GM23338 (cell line): ENCODE measurements around the gene ORM1. TPM values are rescaled to one million over a fixed set of nuclear protein-coding genes. Genes with fewer than 3 reads are reported as not detected.

Experiments used
- ATAC-seq: fragments of 200-7000 bp; cut with Tn5 transposase; 3 replicates; pipeline ENCODE4 v1.9.1; 2020
- DNase-seq: peaks from one replicate; pipeline ENCODE4 v3.0.0-alpha.2; 2015; ENCODE audit warnings: low spot score
- H2AFZ ChIP-seq: fragments of 200-600 bp; sonication (generic); 2 replicates; pipeline ENCODE4 v1.8.0; 2016; ENCODE audit warnings: antibody characterized with exemption, mild to moderate bottlenecking, moderate library complexity
- H3F3A ChIP-seq: fragments of 200-600 bp; sonication (generic); replicated peaks from 2 replicates; pipeline ENCODE4 v1.8.0; 2017; ENCODE audit warnings: antibody characterized with exemption, mixed run types, low read depth
- H3K27ac ChIP-seq: fragments of 200-600 bp; sonication (generic); 2 replicates; pipeline ENCODE4 v1.6.1; 2016; ENCODE audit warnings: low read depth
- H3K27me3 ChIP-seq: fragments of 200-600 bp; sonication (generic); 2 replicates; pipeline ENCODE4 v1.8.0; 2016; ENCODE audit warnings: mild to moderate bottlenecking, mixed run types, moderate library complexity; ENCODE audit not compliant: insufficient read depth
- H3K36me3 ChIP-seq: fragments of 200-600 bp; sonication (generic); 2 replicates; pipeline ENCODE4 v1.8.0; 2016; ENCODE audit warnings: mild to moderate bottlenecking; ENCODE audit not compliant: insufficient read depth
- H3K4me1 ChIP-seq: fragments of 200-600 bp; sonication (generic); 2 replicates; pipeline ENCODE4 v1.8.0; 2016; ENCODE audit warnings: mild to moderate bottlenecking, moderate library complexity; ENCODE audit not compliant: insufficient read depth
- H3K4me2 ChIP-seq: fragments of 200-600 bp; sonication (generic); 2 replicates; pipeline ENCODE4 v1.7.1; 2017; ENCODE audit warnings: mixed run types
- H3K4me3 ChIP-seq: fragments of 200-600 bp; sonication (generic); 2 replicates; pipeline ENCODE4 v1.6.1; 2016; ENCODE audit warnings: mixed run types
- H3K79me2 ChIP-seq: fragments of 200-600 bp; sonication (generic); replicated peaks from 2 replicates; pipeline ENCODE4 v1.8.0; 2017; ENCODE audit warnings: mild to moderate bottlenecking; ENCODE audit not compliant: insufficient read depth
- H3K9me2 ChIP-seq: fragments of 200-600 bp; sonication (generic); 2 replicates; pipeline ENCODE4 v1.8.0; 2017; ENCODE audit not compliant: insufficient read depth
- H4K20me1 ChIP-seq: fragments of 200-600 bp; sonication (generic); replicated peaks from 2 replicates; pipeline ENCODE4 v1.8.0; 2017; ENCODE audit warnings: mild to moderate bottlenecking; ENCODE audit not compliant: insufficient read depth
- H3K27ac Mint-ChIP-seq: 2 replicates; pipeline ENCODE4 v1.8.0; 2020; ENCODE audit warnings: inconsistent platforms, mild to moderate bottlenecking, moderate library complexity, mixed read lengths
- H3K27me3 Mint-ChIP-seq: 3 replicates; pipeline ENCODE4 v1.8.0; 2022; ENCODE audit warnings: low read depth, mild to moderate bottlenecking, moderate library complexity, mixed read lengths, inconsistent platforms; ENCODE audit not compliant: insufficient read depth, poor library complexity
- H3K36me3 Mint-ChIP-seq: 3 replicates; pipeline ENCODE4 v1.8.0; 2021; ENCODE audit warnings: low read depth, mild to moderate bottlenecking, inconsistent platforms, moderate library complexity, mixed read lengths
- H3K4me1 Mint-ChIP-seq: 3 replicates; pipeline ENCODE4 v1.8.0; 2020; ENCODE audit warnings: mild to moderate bottlenecking, inconsistent platforms, mixed read lengths
- H3K4me3 Mint-ChIP-seq: 3 replicates; pipeline ENCODE4 v1.8.0; 2021; ENCODE audit warnings: moderate library complexity, mild to moderate bottlenecking, inconsistent platforms, mixed read lengths
- H3K9me3 Mint-ChIP-seq: 3 replicates; pipeline ENCODE4 v1.8.0; 2020; ENCODE audit warnings: moderate library complexity, mild to moderate bottlenecking, inconsistent platforms, mixed read lengths
- CREB1 ChIP-seq: fragments of 250-450 bp; sonication (Bioruptor Pico); IDR thresholded peaks from 2 replicates; pipeline ENCODE4 v1.5.0; 2020; ENCODE audit warnings: low read depth, mild to moderate bottlenecking, moderate library complexity
- CTCF ChIP-seq, 2 experiments: fragments of 200-600 bp in 1 of 2; sonication (generic) in 1 of 2; conservative IDR thresholded peaks; 2 replicates each; pipeline versions ENCODE4 v1.5.1 to v1.6.1; 2016 to 2017; ENCODE audit warnings: antibody characterized with exemption in 2 of 2, low read depth in 2 of 2, mild to moderate bottlenecking in 2 of 2, moderate library complexity in 1 of 2
- ETS1 ChIP-seq: IDR thresholded peaks from 2 replicates; pipeline ENCODE4 v1.6.1; 2016; ENCODE audit warnings: antibody characterized with exemption
- EZH2 ChIP-seq: fragments of 200-600 bp; sonication (generic); IDR thresholded peaks from one replicate; pipeline ENCODE4 v1.8.0; 2017; ENCODE audit warnings: antibody characterized with exemption, mild to moderate bottlenecking, low read depth; ENCODE audit not compliant: unreplicated experiment
- EZH2phosphoT487 ChIP-seq: fragments of 200-600 bp; sonication (generic); IDR thresholded peaks from one replicate; pipeline ENCODE4 v1.8.1; 2018; ENCODE audit warnings: antibody characterized with exemption; ENCODE audit not compliant: unreplicated experiment
- NANOG ChIP-seq: IDR thresholded peaks from 2 replicates; pipeline ENCODE4 v1.6.1; 2016; ENCODE audit warnings: antibody characterized with exemption, borderline replicate concordance
- STAT1 ChIP-seq: IDR thresholded peaks from one replicate; pipeline ENCODE4 v1.6.1; 2016; ENCODE audit warnings: antibody characterized with exemption; ENCODE audit not compliant: unreplicated experiment
- ZNF331 ChIP-seq: fragments of 250-450 bp; sonication (Bioruptor Pico); IDR thresholded peaks from 2 replicates; pipeline ENCODE4 v1.5.0; 2020; ENCODE audit warnings: low read depth, mild to moderate bottlenecking, moderate library complexity
- ZNF462 ChIP-seq: fragments of 250-450 bp; sonication (Bioruptor Pico); IDR thresholded peaks from 2 replicates; pipeline ENCODE4 v1.5.0; 2020; ENCODE audit warnings: mild to moderate bottlenecking, moderate library complexity
- polyA plus RNA-seq: library from polyadenylated mRNA; unstranded; fragments of >200 nt; fragmentation: Nextera tagmentation; extraction: Ambion mirVana; gene quantifications from 2 replicates; pipeline ENCODE4 v1.2.1, GENCODE V29; 2016
- total RNA-seq: library from RNA; depleted of rRNA; stranded (reverse); fragments of >200 nt; shearing (Covaris generic); gene quantifications from 2 replicates; pipeline ENCODE4 v1.2.3, GENCODE V29; 2014

ORM1 gene
- total and polyA plus RNA-seq, 2 experiments from 2014 or later = not detected

GRCh38 chr9:114374936-114375335 is 52.0 kb downstream of the ORM1 start:
- Mint-ChIP-seq H3K4me3 (no peak overlapping the region), H3K4me1 (peaks cover 48% of the 10 kb centered on the region), H3K36me3 (peaks cover 56% of the 10 kb centered on the region), H3K27ac (peak overlapping the region; percentile 56; the same call in 1 of the 2 replicates), H3K27me3 (peaks cover 8% of the 10 kb centered on the region), H3K9me3 (no peaks in the 10 kb centered on the region)
- Histone ChIP-seq H4K20me1 (no peaks in the 10 kb centered on the region), H3K4me1 (peaks cover 42% of the 10 kb centered on the region), H3K9me2 (no peaks in the 10 kb centered on the region), H3K27ac (no peak overlapping the region; the same call in 1 of the 2 replicates), H3K27me3 (no peaks in the 10 kb centered on the region), H2AFZ (no peak overlapping the region), H3K79me2 (no peaks in the 10 kb centered on the region), H3F3A (peaks cover 5% of the 10 kb centered on the region; the same call in 1 of the 2 replicates), H3K4me3 (no peak overlapping the region), H3K4me2 (peak overlapping the region; percentile 45; the same call in 1 of the 2 replicates), H3K36me3 (no peaks in the 10 kb centered on the region)
- no peak for DNase-seq
- TF ChIP-seq NANOG (no peak), STAT1 (no peak), ETS1 (no peak), CREB1 (CRISPR knock-in tag) (no peak), CTCF (conservative IDR thresholded peaks at IDR 0.05; ENCODE audit: low read depth in 2 of 2) (peak in 1 of 2 experiments; percentile 28; a peak in 1 of 4 replicates)
- ATAC-seq = no peak

- ATAC-seq = no peak
- peaks cover 9% of the 10 kb centered on the region for H3K27me3 Mint-ChIP-seq
- Histone ChIP-seq H3K79me2 (no peaks in the 10 kb centered on the region), H3K27me3 (no peaks in the 10 kb centered on the region), H4K20me1 (no peaks in the 10 kb centered on the region), H3K36me3 (no peaks in the 10 kb centered on the region), H3F3A (no peaks in the 10 kb centered on the region), H2AFZ (no peak overlapping the region), H3K4me2 (peak overlapping the region; percentile 45; the same call in 1 of the 2 replicates), H3K4me1 (peaks cover 42% of the 10 kb centered on the region), H3K9me2 (no peaks in the 10 kb centered on the region), H3K27ac (no peak overlapping the region; the same call in 1 of the 2 replicates), H3K4me3 (no peak overlapping the region)
- peaks cover 60% of the 10 kb centered on the region for H3K36me3 Mint-ChIP-seq
- no peaks in the 10 kb centered on the region for H3K9me3 Mint-ChIP-seq
- H3K4me1 Mint-ChIP-seq = peaks cover 49% of the 10 kb centered on the region
- DNase-seq = no peak
- H3K27ac Mint-ChIP-seq = no peak overlapping the region; the same call in 1 of the 2 replicates
- H3K4me3 Mint-ChIP-seq = no peak overlapping the region
- TF ChIP-seq CREB1 (CRISPR knock-in tag) (no peak), NANOG (no peak), EZH2phosphoT487 (no peak), ZNF462 (CRISPR knock-in tag) (no peak), EZH2 (no peak), STAT1 (no peak), ZNF331 (CRISPR knock-in tag) (no peak), ETS1 (no peak)
Observed at GRCh38 chr9:114375386-114376175, 52.7 kb downstream of the ORM1 start.
